Esophagus muscularis mucosa (tissue), 3 donors: Measurements from ENCODE around the gene TMCO1.

ENCODE experiments used
- POLR2A ChIP-seq: fragments of 450-650 bp; IDR thresholded peaks from one replicate; pipeline ENCODE4 v1.6.1; 2017; ENCODE audit warnings: antibody characterized with exemption, moderate library complexity, mild to moderate bottlenecking, low read depth
- POLR2AphosphoS5 ChIP-seq, 2 donors: sonication (generic); formaldehyde crosslinking; IDR thresholded peaks; one replicate each; pipeline ENCODE4 v1.6.1; 2017; ENCODE audit warnings: antibody characterized with exemption in 2 of 2
- TF ChIP-seq, protein P1 (sequence below), 3 experiments: fragments of 200-600 bp in 2 of 3; fragments of 450-650 bp in 1 of 3; sonication (generic) in 2 of 3; IDR thresholded peaks; one replicate each; pipeline ENCODE4 v1.5.1; 2017 to 2019; ENCODE audit warnings: antibody characterized with exemption in 3 of 3, mild to moderate bottlenecking in 2 of 3, moderate library complexity in 1 of 3

- TF ChIP-seq POLR2A (no peak), POLR2AphosphoS5 (IDR thresholded peaks at IDR 0.05) (no peak)
- TF ChIP-seq, protein P1, sequence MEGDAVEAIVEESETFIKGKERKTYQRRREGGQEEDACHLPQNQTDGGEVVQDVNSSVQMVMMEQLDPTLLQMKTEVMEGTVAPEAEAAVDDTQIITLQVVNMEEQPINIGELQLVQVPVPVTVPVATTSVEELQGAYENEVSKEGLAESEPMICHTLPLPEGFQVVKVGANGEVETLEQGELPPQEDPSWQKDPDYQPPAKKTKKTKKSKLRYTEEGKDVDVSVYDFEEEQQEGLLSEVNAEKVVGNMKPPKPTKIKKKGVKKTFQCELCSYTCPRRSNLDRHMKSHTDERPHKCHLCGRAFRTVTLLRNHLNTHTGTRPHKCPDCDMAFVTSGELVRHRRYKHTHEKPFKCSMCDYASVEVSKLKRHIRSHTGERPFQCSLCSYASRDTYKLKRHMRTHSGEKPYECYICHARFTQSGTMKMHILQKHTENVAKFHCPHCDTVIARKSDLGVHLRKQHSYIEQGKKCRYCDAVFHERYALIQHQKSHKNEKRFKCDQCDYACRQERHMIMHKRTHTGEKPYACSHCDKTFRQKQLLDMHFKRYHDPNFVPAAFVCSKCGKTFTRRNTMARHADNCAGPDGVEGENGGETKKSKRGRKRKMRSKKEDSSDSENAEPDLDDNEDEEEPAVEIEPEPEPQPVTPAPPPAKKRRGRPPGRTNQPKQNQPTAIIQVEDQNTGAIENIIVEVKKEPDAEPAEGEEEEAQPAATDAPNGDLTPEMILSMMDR (IDR thresholded peaks at IDR 0.05): no peak
Measured at GRCh38 chr1:165737196-165737595, 31.5 kb downstream of the TMCO1 start.
